CD4-positive, CD25-positive, alpha-beta regulatory T cell (primary cell): ENCODE measurements around the gene ZFP37. TPM values are rescaled to one million over a fixed set of nuclear protein-coding genes. Genes with fewer than 3 reads are reported as not detected.

ENCODE experiments used
- ATAC-seq, 2 donors: fragments of 150-1000 bp; cut with Tn5 transposase; one replicate each; pipeline ENCODE4 v1.10.0; 2021; ENCODE audit warnings: low read depth in 2 of 2, moderate number of reproducible peaks in 2 of 2, moderate library complexity in 1 of 2
- DNase-seq, 3 donors: peaks; one replicate each; pipeline versions ENCODE4 v3.0.0 to v3.0.0-alpha.2; 2012 to 2022; ENCODE audit warnings: mixed read lengths in 1 of 3
- H3K27ac ChIP-seq: one replicate; pipeline ENCODE4 v1.7.0; 2013; ENCODE audit warnings: mild to moderate bottlenecking, low read length; ENCODE audit not compliant: insufficient read depth, poor library complexity, severe bottlenecking
- H3K27me3 ChIP-seq: one replicate; pipeline ENCODE4 v1.7.0; 2013; ENCODE audit warnings: low read length; ENCODE audit not compliant: control insufficient read depth, insufficient read depth
- H3K36me3 ChIP-seq: one replicate; pipeline ENCODE4 v1.7.0; 2013; ENCODE audit warnings: mild to moderate bottlenecking, low read length, moderate library complexity; ENCODE audit not compliant: control insufficient read depth, insufficient read depth
- H3K4me1 ChIP-seq: 2 replicates; pipeline ENCODE4 v1.7.0; 2013; ENCODE audit warnings: mild to moderate bottlenecking, low read length; ENCODE audit not compliant: insufficient read depth, control insufficient read depth, poor library complexity, severe bottlenecking
- H3K4me3 ChIP-seq: one replicate; pipeline ENCODE4 v1.7.0; 2013; ENCODE audit warnings: low read depth, mild to moderate bottlenecking, low read length, moderate library complexity
- H3K9me3 ChIP-seq, 2 experiments: 1 replicate in 1 of 2; 2 replicates in 1 of 2; pipeline ENCODE4 v1.7.0; 2013; ENCODE audit warnings: low read length in 2 of 2, mild to moderate bottlenecking in 1 of 2, moderate library complexity in 1 of 2; ENCODE audit not compliant: control insufficient read depth in 2 of 2
- H3K27ac Mint-ChIP-seq, 3 donors: one replicate each; pipeline ENCODE4 v1.8.0; 2020 to 2022; ENCODE audit warnings: mild to moderate bottlenecking in 3 of 3, mixed read lengths in 3 of 3, moderate library complexity in 2 of 3
- H3K27me3 Mint-ChIP-seq: one replicate; pipeline ENCODE4 v1.8.0; 2022; ENCODE audit warnings: mild to moderate bottlenecking, mixed read lengths
- H3K36me3 Mint-ChIP-seq: one replicate; pipeline ENCODE4 v1.8.0; 2020; ENCODE audit warnings: mixed read lengths
- H3K4me1 Mint-ChIP-seq, 4 donors: one replicate each; pipeline ENCODE4 v1.8.0; 2020 to 2022; ENCODE audit warnings: mixed read lengths in 4 of 4, mild to moderate bottlenecking in 1 of 4
- H3K4me3 Mint-ChIP-seq, 4 donors: one replicate each; pipeline ENCODE4 v1.8.0; 2020 to 2022; ENCODE audit warnings: mild to moderate bottlenecking in 4 of 4, mixed read lengths in 4 of 4, moderate library complexity in 3 of 4
- H3K9me3 Mint-ChIP-seq, 7 donors: one replicate each; pipeline ENCODE4 v1.8.0; 2020 to 2022; ENCODE audit warnings: mixed read lengths in 7 of 7, mild to moderate bottlenecking in 3 of 7, moderate library complexity in 2 of 7
- polyA plus RNA-seq, 4 donors: library from polyadenylated mRNA; unstranded; fragments of 300-500 nt; fragmentation: Illumina TruSeq; gene quantifications; one replicate each; pipeline ENCODE4 v1.2.3, GENCODE V29; 2021
- total RNA-seq: library from RNA; stranded (reverse); gene quantifications from one replicate; pipeline ENCODE4 v1.2.3, GENCODE V29; 2022

ZFP37 gene
- total and polyA plus RNA-seq, 5 donors from 2014 or later = 1.1 to 3.2 (median 1.8) TPM

- peaks cover 1% of the 10 kb centered on the region for H3K27me3 ChIP-seq
- Mint-ChIP-seq H3K27me3 (no peaks in the 10 kb centered on the region), H3K27ac (no peak overlapping the region), H3K4me3 (peak overlapping the region in 2 of 4 donors; percentile 79 to 86), H3K9me3 (peaks cover 0 to 53% (median 27%) of the 10 kb centered on the region in 7 donors), H3K36me3 (peaks cover 5% of the 10 kb centered on the region), H3K4me1 (peaks cover 0 to 3% (median 0%) of the 10 kb centered on the region in 4 donors)
- H3K36me3 ChIP-seq = no peaks in the 10 kb centered on the region
- DNase-seq (no peak), ATAC-seq (no peak)
- peaks cover 12 to 18% of the 10 kb centered on the region in 2 experiments for H3K9me3 ChIP-seq
- H3K4me1 ChIP-seq = no peaks in the 10 kb centered on the region
- H3K27ac ChIP-seq = no peak overlapping the region
- H3K4me3 ChIP-seq = no peak overlapping the region
Measured at GRCh38 chr9:113012492-113012891, 44.0 kb downstream of the ZFP37 start.

- Mint-ChIP-seq H3K4me1 (peaks cover 0 to 3% (median 0%) of the 10 kb centered on the region in 4 donors), H3K9me3 (peaks cover 0 to 56% (median 25%) of the 10 kb centered on the region in 7 donors), H3K36me3 (peaks cover 5% of the 10 kb centered on the region), H3K27ac (peak within 1 kb of the TSS in 1 of 3 donors; percentile 26), H3K4me3 (peak within 1 kb of the TSS in 2 of 4 donors; percentile 79 to 86), H3K27me3 (no peaks in the 10 kb centered on the region)
- H3K36me3 ChIP-seq = no peaks in the 10 kb centered on the region
- peaks cover 12 to 14% of the 10 kb centered on the region in 2 experiments for H3K9me3 ChIP-seq
- ATAC-seq = no peak
- H3K27ac ChIP-seq = no peak within 1 kb of the TSS
- H3K4me3 ChIP-seq = no peak within 1 kb of the TSS
- peaks cover 1% of the 10 kb centered on the region for H3K27me3 ChIP-seq
- H3K4me1 ChIP-seq = no peaks in the 10 kb centered on the region
- peak in 2 of 3 donors; percentile 25 to 26 for DNase-seq
Measured at GRCh38 chr9:113011911-113012381, 44.6 kb downstream of the ZFP37 start, which contains the start of gene ZNF883. Gene ZNF883, minus strand, starts transcription at chr9:113012192.

GRCh38 chr9:113005777-113006176 is 50.7 kb downstream of the ZFP37 start:
- Histone ChIP-seq H3K9me3 (peaks cover 28 to 48% of the 10 kb centered on the region in 2 experiments), H3K36me3 (no peaks in the 10 kb centered on the region), H3K4me1 (no peaks in the 10 kb centered on the region), H3K4me3 (no peak overlapping the region), H3K27me3 (no peaks in the 10 kb centered on the region), H3K27ac (no peak overlapping the region)
- H3K27ac Mint-ChIP-seq = no peak overlapping the region
- DNase-seq (no peak), ATAC-seq (no peak)
- H3K9me3 Mint-ChIP-seq = peaks cover 8 to 59% (median 23%) of the 10 kb centered on the region in 7 donors
- H3K4me3 Mint-ChIP-seq = no peak overlapping the region
- peaks cover 4% of the 10 kb centered on the region for H3K36me3 Mint-ChIP-seq
- no peaks in the 10 kb centered on the region for H3K4me1 Mint-ChIP-seq
- no peaks in the 10 kb centered on the region for H3K27me3 Mint-ChIP-seq

- H3K9me3 ChIP-seq = peaks cover 71 to 77% of the 10 kb centered on the region in 2 experiments
- H3K27ac Mint-ChIP-seq = no peak overlapping the region
- H3K27me3 Mint-ChIP-seq = no peaks in the 10 kb centered on the region
Measured at GRCh38 chr9:112997236-112997941, 59.1 kb downstream of the ZFP37 start.

More at GRCh38 chr9:112997236-112997941, 59.1 kb downstream of the ZFP37 start:
- no peaks in the 10 kb centered on the region for H3K27me3 ChIP-seq
- H3K4me1 ChIP-seq = no peaks in the 10 kb centered on the region
- Mint-ChIP-seq H3K9me3 (peaks cover 9 to 68% (median 42%) of the 10 kb centered on the region in 7 donors), H3K4me1 (no peaks in the 10 kb centered on the region), H3K4me3 (no peak overlapping the region), H3K36me3 (peaks cover 29% of the 10 kb centered on the region)
- H3K36me3 ChIP-seq = no peaks in the 10 kb centered on the region
- H3K4me3 ChIP-seq = no peak overlapping the region
- DNase-seq = no peak
- no peak for ATAC-seq
- H3K27ac ChIP-seq = no peak overlapping the region

Other genes starting within 250 kb of the ZFP37 start
- gene SLC46A2, start 165.8 kb downstream of the ZFP37 start, total RNA-seq = not detected
- gene SLC46A2, start 165.8 kb downstream of the ZFP37 start, polyA plus RNA-seq = under 1 TPM in 1 of 4 donors, not detected in 3; 0.11 TPM
- 0.52 TPM for gene ZNF883, start 44.5 kb downstream of the ZFP37 start, total RNA-seq
- gene ZNF883, start 44.5 kb downstream of the ZFP37 start, polyA plus RNA-seq = 1 to 10 TPM in 1 of 4 donors, under 1 TPM in 3; 0.25 to 1.1 (median 0.55) TPM
- 3.2 TPM for gene SLC31A2, start 94.3 kb upstream of the ZFP37 start, total RNA-seq
- gene SLC31A2, start 94.3 kb upstream of the ZFP37 start, polyA plus RNA-seq = 1 to 10 TPM; 3.0 to 4.0 (median 3.6) TPM
- 24.9 TPM for gene FKBP15, start 164.6 kb upstream of the ZFP37 start, total RNA-seq
- gene FKBP15, start 164.6 kb upstream of the ZFP37 start, polyA plus RNA-seq = 1 to 10 TPM; 7.1 to 9.8 (median 8.9) TPM
- gene SLC31A1, start 164.8 kb upstream of the ZFP37 start, total RNA-seq = 6.1 TPM
- gene SLC31A1, start 164.8 kb upstream of the ZFP37 start, polyA plus RNA-seq = 1 to 10 TPM; 3.1 to 6.1 (median 4.2) TPM
- 26.3 TPM for gene CDC26, start 218.8 kb upstream of the ZFP37 start, total RNA-seq
- 100 to 1,000 TPM; 161 to 182 (median 173) TPM for gene CDC26, start 218.8 kb upstream of the ZFP37 start, polyA plus RNA-seq
- gene PRPF4, start 218.9 kb upstream of the ZFP37 start, total RNA-seq = 22.9 TPM
- gene PRPF4, start 218.9 kb upstream of the ZFP37 start, polyA plus RNA-seq = 10 to 100 TPM; 18.4 to 25.7 (median 22.5) TPM
- gene RNF183, start 246.7 kb upstream of the ZFP37 start, total RNA-seq = not detected
- not detected for gene RNF183, start 246.7 kb upstream of the ZFP37 start, polyA plus RNA-seq